Posterior cingulate gyrus (tissue), 11 donors: Measurements from ENCODE around the gene ARHGEF37.
"Not testable (repeated sequence)": the region's sequence is repeated elsewhere in the genome, so short reads cannot be mapped to it uniquely, and the experiment has no call there.

Experiments
- DNase-seq, 10 donors: peaks; one replicate each; pipeline versions ENCODE4 v3.0.0 to v3.0.0-alpha.2; 2020 to 2021; ENCODE audit warnings: mixed read lengths in 3 of 10
- intact Hi-C: fragments of 100-400 bp; cut with DNase I; formaldehyde crosslinking; loops from one replicate; pipeline ENCODE4 v1.15.1; 2023

Gene ARHGEF37

GRCh38 chr5:149666212-149666852 is 85.0 kb downstream of the ARHGEF37 start:
- no peak for DNase-seq
- intact Hi-C loops = no loop called here

GRCh38 chr5:149667084-149667828 is 86.0 kb downstream of the ARHGEF37 start:
- intact Hi-C loops = no loop called here

GRCh38 chr5:149667829-149668330 is 86.6 kb downstream of the ARHGEF37 start:
- DNase-seq = no peak
- intact Hi-C loops = no loop called here

More at GRCh38 chr5:149667084-149667828, 86.0 kb downstream of the ARHGEF37 start:
- no peak for DNase-seq

GRCh38 chr5:149669273-149669672 is 88.0 kb downstream of the ARHGEF37 start:
- intact Hi-C loops, DNase-seq: not testable (repeated sequence)

- DNase-seq = no peak
- intact Hi-C loops = no loop called here
These were observed 90.2 kb downstream of the ARHGEF37 start for GRCh38 chr5:149671544-149671943.

- intact Hi-C loops = no loop called here
- no peak for DNase-seq
These were observed 91.6 kb downstream of the ARHGEF37 start for GRCh38 chr5:149672701-149673476.

GRCh38 chr5:149674686-149675085 is 93.4 kb downstream of the ARHGEF37 start:
- DNase-seq = no peak
- intact Hi-C loops = no loop called here

GRCh38 chr5:149675610-149676201 is 94.4 kb downstream of the ARHGEF37 start:
- intact Hi-C loops = no loop called here
- DNase-seq = no peak

GRCh38 chr5:149677731-149678130 is 96.4 kb downstream of the ARHGEF37 start:
- DNase-seq = peak in 7 of 10 donors; percentile 13 to 87 (median 22)
- intact Hi-C loops = no loop called here

- intact Hi-C loops = no loop called here
- DNase-seq = peak in 1 of 10 donors; percentile 59
These were observed 98.8 kb downstream of the ARHGEF37 start for GRCh38 chr5:149679876-149680809.

- DNase-seq = peak in 5 of 10 donors; percentile 9 to 81 (median 19)
- intact Hi-C loops = no loop called here
These were observed 99.5 kb downstream of the ARHGEF37 start for GRCh38 chr5:149680810-149681221.

- intact Hi-C loops = no loop called here
- DNase-seq = no peak
These were observed 100.0 kb downstream of the ARHGEF37 start for GRCh38 chr5:149681252-149681651.

GRCh38 chr5:149681922-149682321 is 100.6 kb downstream of the ARHGEF37 start:
- intact Hi-C loops = no loop called here
- no peak for DNase-seq

- intact Hi-C loops = no loop called here
- peak in 1 of 10 donors; percentile 54 for DNase-seq
These were observed 101.3 kb downstream of the ARHGEF37 start for GRCh38 chr5:149682532-149683075.

GRCh38 chr5:149683964-149684363 is 102.7 kb downstream of the ARHGEF37 start:
- no peak for DNase-seq
- intact Hi-C loops = no loop called here

- no peak for DNase-seq
- intact Hi-C loops = no loop called here
These were observed 103.1 kb downstream of the ARHGEF37 start for GRCh38 chr5:149684371-149684770.
